ENCODE results near the gene NDUFAF3.

- no peak for TF ChIP-seq CTCF (IDR thresholded peaks at IDR 0.05; ENCODE audit: insufficient read depth, low read length, poor library complexity, severe bottlenecking)
- no peak for TF ChIP-seq EZH2phosphoT487 (conservative IDR thresholded peaks at IDR 0.05; ENCODE audit: low read length)
Measured at GRCh38 chr3:49023775-49024174, 1.9 kb downstream of the NDUFAF3 start.

Measured in SU-DHL-6 (cell line).